HG03135 (cell line): ENCODE results near the gene MAP3K3.

Experiments used
- ATAC-seq: cut with Tn5 transposase; IDR thresholded peaks from one replicate; pipeline ENCODE4 v1.9.1; 2021; ENCODE audit warnings: mild to moderate bottlenecking, moderate library complexity; ENCODE audit not compliant: unreplicated experiment

The MAP3K3 gene

DNA sequence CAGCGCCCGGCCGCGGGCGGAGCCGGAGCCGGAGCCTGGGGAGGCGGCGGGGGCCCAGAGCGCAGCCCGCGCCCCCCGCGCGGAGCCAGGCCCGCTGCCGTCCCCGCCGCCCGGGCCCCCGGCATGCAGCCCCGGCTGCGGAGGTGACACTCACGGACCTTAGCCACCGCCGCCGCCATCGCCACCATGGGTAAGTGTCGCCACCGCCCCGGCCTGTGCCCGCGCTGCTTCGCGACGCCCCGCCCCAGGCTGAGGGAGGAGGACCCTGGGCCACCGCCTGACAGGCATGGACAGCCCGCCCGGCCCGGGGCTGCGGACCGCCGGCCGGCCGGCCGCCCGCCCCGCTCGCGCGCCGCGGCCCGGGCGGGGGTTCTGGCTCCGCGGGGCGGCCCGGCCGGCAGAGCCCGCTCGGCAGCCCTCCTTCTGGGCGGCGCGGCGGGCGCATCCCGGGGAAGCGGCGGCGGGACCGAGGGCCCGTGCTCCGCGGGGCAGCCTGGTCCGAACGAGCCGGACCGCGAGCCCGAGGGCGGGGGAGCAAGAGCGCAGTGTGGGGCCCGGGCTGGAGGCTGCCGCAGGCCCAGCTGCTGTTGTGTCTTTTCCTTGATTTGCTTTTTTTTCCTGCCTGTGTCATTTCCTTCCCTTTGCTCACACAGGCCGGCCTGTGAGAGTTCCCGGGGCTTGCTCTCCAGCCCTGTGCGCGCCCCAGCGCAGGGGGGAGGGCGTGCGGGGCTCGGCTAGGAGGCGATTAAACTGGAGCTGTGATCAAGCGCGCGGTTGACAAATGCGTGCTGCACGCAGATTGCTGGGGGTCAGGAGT lies 565 bp downstream of the MAP3K3 start:
- peak; percentile 25 for ATAC-seq

DNA sequence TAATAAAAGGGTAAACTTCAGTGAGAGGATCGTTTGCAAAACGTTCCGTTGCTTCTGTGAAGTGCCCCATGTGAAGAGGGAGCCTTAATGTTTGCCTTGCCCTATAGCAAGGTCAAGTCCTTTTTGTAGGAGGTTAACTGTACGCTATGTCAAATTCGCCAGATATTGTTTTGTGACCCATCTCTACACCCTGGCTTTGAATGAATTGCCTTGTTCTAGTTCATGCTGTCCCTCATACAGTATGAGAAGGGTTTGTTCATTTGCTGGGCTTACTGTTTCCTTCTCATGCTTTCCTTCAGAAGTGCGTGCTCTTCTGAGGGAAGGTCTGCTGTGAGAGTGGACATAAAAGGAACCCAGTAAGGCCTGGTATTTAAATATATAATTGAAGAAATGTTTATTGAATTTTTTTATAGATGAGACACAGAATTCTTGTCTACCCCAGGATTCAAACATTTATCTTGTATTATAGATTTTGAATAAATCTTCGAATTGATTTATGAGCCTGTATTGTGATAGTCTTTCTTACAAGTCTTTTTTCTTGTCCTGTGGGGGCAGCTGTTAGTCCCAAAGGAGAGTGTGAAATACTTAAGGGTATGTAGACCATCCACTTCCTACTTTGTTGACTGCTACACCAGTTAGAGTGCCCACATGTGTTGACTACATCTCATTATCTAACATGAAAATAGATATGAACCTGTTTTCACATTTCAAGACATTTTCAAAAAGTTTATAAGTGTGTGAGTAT lies 1.7 kb downstream of the MAP3K3 start:
- no peak for ATAC-seq

GRCh38 chr17:63624531-63624880 lies 2.3 kb downstream of the MAP3K3 start:
- no peak for ATAC-seq

- ATAC-seq, result no peak
These were observed 4.4 kb downstream of the MAP3K3 start for GRCh38 chr17:63626551-63627180.

DNA sequence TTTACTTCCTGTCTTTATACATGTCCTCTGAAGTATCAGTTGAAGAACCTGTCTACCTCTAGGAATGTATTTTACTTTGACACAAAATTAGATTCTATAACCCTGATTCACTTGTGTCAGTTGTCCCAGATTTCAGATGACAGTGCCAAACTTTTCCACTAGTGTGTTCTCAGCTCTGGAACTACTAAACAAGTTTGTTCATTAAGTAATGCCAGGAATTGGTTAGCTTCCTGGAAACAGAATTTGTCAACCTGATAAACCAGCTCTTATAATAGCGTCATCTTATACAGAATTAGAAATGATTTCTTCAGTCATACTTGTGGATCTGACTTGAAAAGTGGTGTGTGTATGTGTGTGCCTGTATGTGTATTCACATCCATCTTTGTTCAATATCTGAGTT lies 7.4 kb downstream of the MAP3K3 start:
- ATAC-seq, result no peak

- ATAC-seq, result no peak
These were observed 8.8 kb downstream of the MAP3K3 start for GRCh38 chr17:63631062-63631461.

DNA sequence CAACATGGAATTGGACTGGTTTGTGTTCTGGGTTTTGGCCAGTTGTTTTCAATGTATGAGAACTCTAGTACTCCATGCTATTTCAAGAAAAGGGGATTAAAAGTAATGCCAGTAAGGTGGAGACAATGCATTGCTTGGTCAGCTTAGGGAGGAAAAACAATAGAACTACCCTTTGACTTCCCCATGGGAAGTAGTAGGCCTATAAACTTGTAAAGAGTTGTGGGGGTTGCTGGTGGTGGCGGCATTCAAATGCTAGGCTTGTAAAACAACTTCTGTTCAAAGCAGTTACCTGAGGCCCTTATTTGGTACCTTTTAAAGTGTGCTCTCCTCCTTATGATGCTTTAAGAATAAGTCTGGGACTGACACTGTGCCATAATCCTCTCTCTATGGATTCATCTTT lies 9.4 kb downstream of the MAP3K3 start:
- no peak for ATAC-seq

DNA sequence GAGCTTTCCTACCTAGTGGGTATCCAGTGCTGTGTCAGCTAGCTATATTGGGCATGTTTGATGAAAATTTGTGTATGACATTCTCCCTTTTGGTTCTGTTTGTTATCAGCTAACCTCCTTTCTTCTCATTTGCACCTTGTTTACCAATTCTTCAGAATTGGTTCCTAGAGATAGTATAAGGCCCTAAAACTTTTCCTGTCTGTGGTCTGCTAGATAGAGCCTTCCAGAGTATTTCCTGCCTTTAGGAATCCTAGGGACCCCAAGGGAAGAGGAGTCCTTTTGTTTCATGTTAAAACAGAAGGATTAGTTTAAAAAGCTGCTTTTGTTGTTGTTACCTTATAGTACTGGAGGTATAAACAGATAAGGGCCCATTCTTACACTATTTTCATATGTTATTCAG lies 11.5 kb downstream of the MAP3K3 start:
- no peak for ATAC-seq

GRCh38 chr17:63634163-63634562 lies 11.9 kb downstream of the MAP3K3 start:
- ATAC-seq, result no peak

DNA sequence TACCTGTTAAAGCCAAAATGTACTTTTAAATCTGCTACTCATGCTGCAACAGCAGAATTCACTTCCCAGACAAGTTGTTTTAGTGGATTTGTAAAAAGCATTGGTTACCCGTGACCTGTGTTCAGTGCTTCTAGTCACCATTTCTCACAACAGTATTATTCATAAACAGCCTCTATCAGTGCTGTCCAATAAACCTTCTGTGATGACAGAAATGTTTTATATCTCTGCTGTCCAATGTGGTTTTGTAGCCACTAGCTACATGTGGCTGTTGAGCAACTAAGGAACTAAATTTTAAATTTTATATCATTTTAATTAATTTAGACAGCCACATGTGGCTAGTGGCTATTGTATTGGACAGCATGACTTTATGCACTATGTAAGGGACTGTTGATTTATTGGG lies 12.6 kb downstream of the MAP3K3 start:
- no peak for ATAC-seq

GRCh38 chr17:63635290-63635689 lies 13.1 kb downstream of the MAP3K3 start:
- no peak for ATAC-seq

- no peak for ATAC-seq
These were observed 13.6 kb downstream of the MAP3K3 start for GRCh38 chr17:63635787-63636186.

GRCh38 chr17:63639125-63639524 lies 16.9 kb downstream of the MAP3K3 start:
- ATAC-seq, result no peak

DNA sequence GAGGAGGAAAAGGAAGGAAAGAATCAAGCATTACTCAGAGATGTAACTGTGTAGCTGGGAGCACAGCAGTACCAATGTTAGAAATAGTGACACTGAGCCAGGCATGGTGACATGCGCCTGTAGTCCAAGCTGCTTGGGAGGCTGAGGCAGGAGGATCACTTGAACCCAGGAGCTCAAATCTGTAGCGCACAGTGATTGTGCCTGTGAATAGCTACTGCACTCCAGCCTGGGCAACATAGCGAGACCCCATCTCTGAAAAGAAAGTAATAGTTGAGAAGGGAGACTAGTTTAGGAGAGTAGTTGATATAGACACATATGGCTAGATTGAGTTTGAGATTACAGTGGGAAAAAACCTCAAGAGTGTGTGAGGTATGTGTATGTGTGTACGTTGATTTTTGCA lies 17.8 kb downstream of the MAP3K3 start:
- no peak for ATAC-seq

GRCh38 chr17:63641692-63642448 lies 19.7 kb downstream of the MAP3K3 start:
- ATAC-seq, result no peak

GRCh38 chr17:63644846-63645245 lies 22.6 kb downstream of the MAP3K3 start:
- no peak for ATAC-seq

DNA sequence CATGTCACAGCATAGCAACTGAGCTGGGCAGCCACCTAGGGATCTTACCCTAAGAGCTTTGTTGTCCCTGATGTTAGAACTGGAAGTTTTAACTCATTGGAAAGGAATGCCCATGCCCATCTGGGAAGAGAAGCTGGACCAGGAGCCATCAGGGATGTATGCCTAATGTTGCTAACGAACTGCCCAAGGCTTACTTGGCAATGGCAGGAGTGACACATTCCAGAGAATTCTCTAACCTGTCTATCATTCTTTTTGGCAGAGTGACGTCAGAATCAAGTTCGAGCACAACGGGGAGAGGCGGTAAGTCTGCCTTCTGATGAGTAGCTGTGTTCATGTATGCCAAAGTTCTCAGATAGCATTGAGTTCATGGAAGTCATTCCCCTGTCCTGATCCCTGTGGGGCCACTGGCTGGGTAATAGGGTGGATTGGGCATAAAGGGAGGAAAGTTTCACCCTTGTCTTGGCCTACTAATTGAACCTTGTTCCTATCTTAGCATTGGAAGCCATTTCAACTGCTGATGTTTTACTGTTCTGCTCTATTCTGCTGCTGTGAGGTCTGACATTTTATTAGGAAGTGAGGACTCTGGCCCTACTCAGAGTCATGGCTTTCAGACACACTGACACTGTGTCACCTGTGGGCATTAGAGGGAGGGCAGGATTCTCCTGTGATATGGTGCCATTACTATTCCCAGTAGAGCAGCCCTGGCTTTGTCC lies 23.7 kb downstream of the MAP3K3 start:
- ATAC-seq, result peak; percentile 60

DNA sequence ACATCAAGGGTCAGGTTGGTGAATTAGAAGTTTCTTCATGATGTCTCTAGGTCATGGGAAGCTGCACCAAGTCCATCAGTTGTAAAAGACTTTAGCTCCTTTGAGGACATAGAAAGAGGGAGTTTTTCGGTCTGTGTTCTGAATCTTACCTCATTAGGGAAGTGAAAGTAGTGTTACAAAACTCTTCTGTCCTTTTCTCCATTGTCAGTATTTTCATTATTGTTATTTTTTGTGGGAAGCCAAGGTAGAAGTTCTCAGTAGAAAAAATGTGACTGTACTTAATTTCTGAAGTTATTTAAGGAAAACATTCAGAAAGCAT lies 24.2 kb downstream of the MAP3K3 start:
- ATAC-seq, result peak; percentile 92

- no peak for ATAC-seq
These were observed 25.0 kb downstream of the MAP3K3 start for GRCh38 chr17:63647065-63647725.

GRCh38 chr17:63647936-63648335 lies 25.7 kb downstream of the MAP3K3 start:
- no peak for ATAC-seq
